Osteoblast (primary cell): Measurements from ENCODE around the gene COL23A1. TPM values are rescaled to one million over a fixed set of nuclear protein-coding genes. Genes with fewer than 3 reads are reported as not detected.

Experiments used
- DNase-seq: peaks from one replicate; pipeline ENCODE4 v3.0.0; 2011; ENCODE audit warnings: low spot score, mixed read lengths; ENCODE audit not compliant: insufficient read length; ENCODE audit errors: missing footprints
- H2AFZ ChIP-seq: 2 replicates; pipeline ENCODE4 v1.6.0; 2011; ENCODE audit warnings: mild to moderate bottlenecking, low read length
- H3K27ac ChIP-seq: 2 replicates; pipeline ENCODE4 v1.5.1; 2011; ENCODE audit warnings: mild to moderate bottlenecking, low read depth, low read length, moderate library complexity
- H3K27me3 ChIP-seq: 2 replicates; pipeline ENCODE4 v1.6.0; 2012; ENCODE audit warnings: mild to moderate bottlenecking, control low read depth, inconsistent platforms, low read length, moderate library complexity; ENCODE audit not compliant: insufficient read depth
- H3K36me3 ChIP-seq: 2 replicates; pipeline ENCODE4 v1.5.1; 2011; ENCODE audit warnings: mild to moderate bottlenecking, low read length, control low read depth, moderate library complexity; ENCODE audit not compliant: insufficient read depth
- H3K4me1 ChIP-seq: 2 replicates; pipeline ENCODE4 v1.5.1; 2011; ENCODE audit warnings: mild to moderate bottlenecking, low read length, control low read depth, moderate library complexity; ENCODE audit not compliant: insufficient read depth
- H3K4me2 ChIP-seq: 2 replicates; pipeline ENCODE4 v1.6.0; 2011; ENCODE audit warnings: mild to moderate bottlenecking, low read length; ENCODE audit not compliant: insufficient read depth
- H3K4me3 ChIP-seq: fragments of 200-600 bp; sonication (generic); 3 replicates; pipeline ENCODE4 v1.5.1; 2012; ENCODE audit warnings: mild to moderate bottlenecking, low read length, inconsistent platforms; ENCODE audit not compliant: insufficient read depth
- H3K79me2 ChIP-seq: 2 replicates; pipeline ENCODE4 v1.6.0; 2012; ENCODE audit warnings: mild to moderate bottlenecking, low read length, control low read depth, inconsistent platforms; ENCODE audit not compliant: insufficient read depth
- H3K9me3 ChIP-seq: 2 replicates; pipeline ENCODE4 v1.5.1; 2011; ENCODE audit warnings: low read depth, low read length, control low read depth
- H4K20me1 ChIP-seq: 2 replicates; pipeline ENCODE4 v1.6.0; 2012; ENCODE audit warnings: mild to moderate bottlenecking, low read length, control low read depth; ENCODE audit not compliant: insufficient read depth
- CTCF ChIP-seq: IDR thresholded peaks from 2 replicates; pipeline ENCODE4 v1.5.1; 2011; ENCODE audit warnings: mild to moderate bottlenecking, low read depth, low read length, moderate library complexity; ENCODE audit errors: extremely low read depth
- total RNA-seq: library from RNA; depleted of rRNA; stranded (reverse); fragments of >200 nt; gene quantifications from 2 replicates; pipeline ENCODE4 v1.2.3, GENCODE V29; 2012

Gene COL23A1
- total RNA-seq, 1 donor = under 0.01 TPM

GRCh38 chr5:178309271-178310013 lies 280.8 kb downstream of the COL23A1 start:
- Histone ChIP-seq H3K4me1 (no peaks in the 10 kb centered on the region), H3K36me3 (no peaks in the 10 kb centered on the region), H3K9me3 (no peaks in the 10 kb centered on the region), H3K27ac (no peak overlapping the region), H2AFZ (no peak overlapping the region), H3K4me3 (no peak overlapping the region), H4K20me1 (no peaks in the 10 kb centered on the region), H3K4me2 (no peak overlapping the region), H3K27me3 (no peaks in the 10 kb centered on the region), H3K79me2 (no peaks in the 10 kb centered on the region)
- peak; percentile 65 for DNase-seq
- no peak for TF ChIP-seq CTCF

- TF ChIP-seq CTCF = no peak
Measured at GRCh38 chr5:178308541-178309092, 281.6 kb downstream of the COL23A1 start.

GRCh38 chr5:178307267-178308045 lies 282.7 kb downstream of the COL23A1 start:
- no peaks in the 10 kb centered on the region for H3K36me3 ChIP-seq
- H3K27me3 ChIP-seq = no peaks in the 10 kb centered on the region
- H3K4me2 ChIP-seq = no peak overlapping the region
- no peaks in the 10 kb centered on the region for H4K20me1 ChIP-seq
- DNase-seq = peak; percentile 75
- H3K27ac ChIP-seq = no peak overlapping the region
- no peaks in the 10 kb centered on the region for H3K9me3 ChIP-seq
- TF ChIP-seq CTCF = no peak
- H2AFZ ChIP-seq = no peak overlapping the region
- H3K4me3 ChIP-seq = no peak overlapping the region
- H3K79me2 ChIP-seq = no peaks in the 10 kb centered on the region
- no peaks in the 10 kb centered on the region for H3K4me1 ChIP-seq

More at GRCh38 chr5:178308541-178309092, 281.6 kb downstream of the COL23A1 start:
- no peaks in the 10 kb centered on the region for H4K20me1 ChIP-seq
- no peaks in the 10 kb centered on the region for H3K4me1 ChIP-seq
- no peak overlapping the region for H3K4me3 ChIP-seq
- no peak overlapping the region for H3K27ac ChIP-seq
- no peaks in the 10 kb centered on the region for H3K9me3 ChIP-seq
- no peaks in the 10 kb centered on the region for H3K27me3 ChIP-seq
- H3K79me2 ChIP-seq = no peaks in the 10 kb centered on the region
- DNase-seq = peak; percentile 68
- H2AFZ ChIP-seq = no peak overlapping the region
- H3K36me3 ChIP-seq = no peaks in the 10 kb centered on the region
- H3K4me2 ChIP-seq = no peak overlapping the region
